ENCODE data around the gene FUBP1.
"Not testable (repeated sequence)": the region's sequence is repeated elsewhere in the genome, so short reads cannot be mapped to it uniquely, and the experiment has no call there.

FUBP1 gene

GRCh38 chr1:77978969-77979876 is at the start of gene FUBP1:
Gene FUBP1 (minus strand): TSS chr1:77979072. CDS start chr1:77979004, 68 bp downstream.
- peak; percentile 99 for DNase-seq

GRCh38 chr1:78021134-78021533 is 42.3 kb upstream of the FUBP1 start:
- DNase-seq, result not testable (repeated sequence)

GRCh38 chr1:78019024-78019423 is 40.2 kb upstream of the FUBP1 start:
- DNase-seq, result no peak

GRCh38 chr1:78015148-78015547 is 36.3 kb upstream of the FUBP1 start:
- no peak for DNase-seq

GRCh38 chr1:78011050-78011449 is 32.2 kb upstream of the FUBP1 start:
- DNase-seq, result no peak

GRCh38 chr1:78009836-78010235 is 31.0 kb upstream of the FUBP1 start:
- DNase-seq, result no peak

- no peak for DNase-seq
Observed at GRCh38 chr1:78009276-78009675, 30.4 kb upstream of the FUBP1 start.

GRCh38 chr1:78007677-78008341 is 28.9 kb upstream of the FUBP1 start:
- DNase-seq, result no peak

- no peak for DNase-seq
Observed at GRCh38 chr1:78006521-78006920, 27.6 kb upstream of the FUBP1 start.

- peak; percentile 35 for DNase-seq
Observed at GRCh38 chr1:78005755-78006154, 26.9 kb upstream of the FUBP1 start.

GRCh38 chr1:78005448-78005722 is 26.5 kb upstream of the FUBP1 start:
- no peak for DNase-seq

GRCh38 chr1:78004719-78005447 is 26.0 kb upstream of the FUBP1 start, which contains the start of gene DNAJB4:
Gene DNAJB4 (plus strand): TSS chr1:78004939. CDS start chr1:78005111, 172 bp downstream.
- DNase-seq, result peak; percentile 98

GRCh38 chr1:78003882-78004718 is 25.2 kb upstream of the FUBP1 start:
- DNase-seq, result peak; percentile 86

- DNase-seq, result peak; percentile 36
Observed at GRCh38 chr1:78003070-78003746, 24.3 kb upstream of the FUBP1 start.

- not testable (repeated sequence) for DNase-seq
Observed at GRCh38 chr1:78000536-78000935, 21.7 kb upstream of the FUBP1 start.

GRCh38 chr1:77996734-77997133 is 17.9 kb upstream of the FUBP1 start:
- DNase-seq, result no peak

GRCh38 chr1:77994117-77994705 is 15.3 kb upstream of the FUBP1 start:
- DNase-seq, result no peak

- no peak for DNase-seq
Observed at GRCh38 chr1:77991638-77992037, 12.8 kb upstream of the FUBP1 start.

- DNase-seq, result no peak
Observed at GRCh38 chr1:77990629-77991204, 11.8 kb upstream of the FUBP1 start.

GRCh38 chr1:77989744-77990143 is 10.9 kb upstream of the FUBP1 start:
- DNase-seq, result no peak

- DNase-seq, result no peak
Observed at GRCh38 chr1:77987919-77988318, 9.0 kb upstream of the FUBP1 start.
